Measurements from ENCODE around the gene VARS1.

DNA sequence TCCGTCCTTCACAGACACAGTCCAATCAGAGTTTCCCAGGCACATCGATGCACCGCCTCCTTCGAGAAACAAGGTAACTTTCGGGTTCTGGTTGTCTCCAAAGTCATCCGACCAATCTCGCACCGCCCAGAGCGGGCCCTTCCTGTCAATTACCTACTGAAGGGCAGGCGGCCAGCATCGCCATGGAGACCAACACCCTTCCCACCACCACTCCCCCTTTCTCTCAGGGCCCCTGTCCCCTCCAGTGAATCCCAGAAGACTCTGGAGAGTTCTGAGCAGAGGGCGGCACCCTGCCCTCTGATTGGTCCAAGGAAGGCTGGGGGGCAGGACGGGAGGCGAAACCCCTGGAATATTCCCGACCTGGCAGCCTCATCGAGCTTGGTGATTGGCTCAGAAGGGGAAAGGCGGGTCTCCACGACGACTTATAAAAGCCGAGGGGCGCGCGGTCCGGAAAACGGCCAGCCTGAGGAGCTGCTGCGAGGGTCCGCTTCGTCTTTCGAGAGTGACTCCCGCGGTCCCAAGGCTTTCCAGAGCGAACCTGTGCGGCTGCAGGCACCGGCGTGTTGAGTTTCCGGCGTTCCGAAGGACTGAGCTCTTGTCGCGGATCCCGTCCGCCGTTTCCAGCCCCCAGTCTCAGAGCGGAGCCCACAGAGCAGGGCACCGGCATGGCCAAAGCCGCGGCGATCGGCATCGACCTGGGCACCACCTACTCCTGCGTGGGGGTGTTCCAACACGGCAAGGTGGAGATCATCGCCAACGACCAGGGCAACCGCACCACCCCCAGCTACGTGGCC lies 31.9 kb upstream of the VARS1 start, which contains the start of gene HSPA1B:
- TF ChIP-seq, protein P1, sequence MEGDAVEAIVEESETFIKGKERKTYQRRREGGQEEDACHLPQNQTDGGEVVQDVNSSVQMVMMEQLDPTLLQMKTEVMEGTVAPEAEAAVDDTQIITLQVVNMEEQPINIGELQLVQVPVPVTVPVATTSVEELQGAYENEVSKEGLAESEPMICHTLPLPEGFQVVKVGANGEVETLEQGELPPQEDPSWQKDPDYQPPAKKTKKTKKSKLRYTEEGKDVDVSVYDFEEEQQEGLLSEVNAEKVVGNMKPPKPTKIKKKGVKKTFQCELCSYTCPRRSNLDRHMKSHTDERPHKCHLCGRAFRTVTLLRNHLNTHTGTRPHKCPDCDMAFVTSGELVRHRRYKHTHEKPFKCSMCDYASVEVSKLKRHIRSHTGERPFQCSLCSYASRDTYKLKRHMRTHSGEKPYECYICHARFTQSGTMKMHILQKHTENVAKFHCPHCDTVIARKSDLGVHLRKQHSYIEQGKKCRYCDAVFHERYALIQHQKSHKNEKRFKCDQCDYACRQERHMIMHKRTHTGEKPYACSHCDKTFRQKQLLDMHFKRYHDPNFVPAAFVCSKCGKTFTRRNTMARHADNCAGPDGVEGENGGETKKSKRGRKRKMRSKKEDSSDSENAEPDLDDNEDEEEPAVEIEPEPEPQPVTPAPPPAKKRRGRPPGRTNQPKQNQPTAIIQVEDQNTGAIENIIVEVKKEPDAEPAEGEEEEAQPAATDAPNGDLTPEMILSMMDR (conservative IDR thresholded peaks at IDR 0.05; ENCODE audit: low read depth, low read length), result no peak
- TF ChIP-seq FOS (IDR thresholded peaks at IDR 0.05; ENCODE audit: low read depth, low read length), result no peak
- TF ChIP-seq RCOR1 (IDR thresholded peaks at IDR 0.05; ENCODE audit: insufficient replicate concordance, low read length), result no peak
- TF ChIP-seq, protein P2, sequence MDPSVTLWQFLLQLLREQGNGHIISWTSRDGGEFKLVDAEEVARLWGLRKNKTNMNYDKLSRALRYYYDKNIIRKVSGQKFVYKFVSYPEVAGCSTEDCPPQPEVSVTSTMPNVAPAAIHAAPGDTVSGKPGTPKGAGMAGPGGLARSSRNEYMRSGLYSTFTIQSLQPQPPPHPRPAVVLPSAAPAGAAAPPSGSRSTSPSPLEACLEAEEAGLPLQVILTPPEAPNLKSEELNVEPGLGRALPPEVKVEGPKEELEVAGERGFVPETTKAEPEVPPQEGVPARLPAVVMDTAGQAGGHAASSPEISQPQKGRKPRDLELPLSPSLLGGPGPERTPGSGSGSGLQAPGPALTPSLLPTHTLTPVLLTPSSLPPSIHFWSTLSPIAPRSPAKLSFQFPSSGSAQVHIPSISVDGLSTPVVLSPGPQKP (IDR thresholded peaks at IDR 0.05; ENCODE audit: borderline replicate concordance, low read depth, low read length), result no peak
- TF ChIP-seq SMC3 (IDR thresholded peaks at IDR 0.05; ENCODE audit: low read depth, low read length), result no peak
- TF ChIP-seq RAD21 (IDR thresholded peaks at IDR 0.05; ENCODE audit: low read length), result no peak

Data from IMR-90 (cell line).